ENCODE data around the gene RPL26.

The RPL26 gene

DNA sequence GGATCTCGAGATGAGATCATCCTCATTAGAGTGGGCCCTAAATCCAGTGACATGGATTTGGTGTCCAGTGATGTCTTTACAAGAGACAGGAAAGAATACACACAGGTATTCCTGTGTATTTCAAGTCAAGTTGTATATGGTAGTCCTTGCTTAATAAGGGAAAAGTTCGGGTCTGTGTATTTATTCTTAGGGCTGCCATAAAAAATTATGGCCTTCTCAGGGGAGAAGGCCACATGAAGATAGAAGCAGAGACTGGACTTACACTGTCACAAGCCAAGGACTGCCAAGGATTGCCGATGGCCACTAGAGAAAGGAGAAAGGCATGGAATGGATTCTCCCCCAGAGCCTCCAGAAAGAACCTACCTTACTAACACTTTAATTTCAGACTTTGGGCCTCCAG lies 14.8 kb downstream of the RPL26 start:
- no peak overlapping the region for H3K27ac ChIP-seq (ENCODE audit: low read depth, low read length)
- H3K9me3 ChIP-seq (ENCODE audit: control insufficient read depth, insufficient read depth, low read length): no peaks in the 10 kb centered on the region
- H3K79me2 ChIP-seq (ENCODE audit: control insufficient read depth, low read length): no peaks in the 10 kb centered on the region
- H3K4me1 ChIP-seq (ENCODE audit: control insufficient read depth, low read length): peaks cover 4% of the 10 kb centered on the region; the same call in 1 of the 2 replicates
- H3K4me2 ChIP-seq (ENCODE audit: low read length): no peak overlapping the region
- H3F3A ChIP-seq (ENCODE audit: control insufficient read depth, insufficient read depth): no peaks in the 10 kb centered on the region
- no peaks in the 10 kb centered on the region for H3K27me3 ChIP-seq (ENCODE audit: control insufficient read depth, low read length)
- TF ChIP-seq EZH2phosphoT487 (IDR thresholded peaks at IDR 0.05; ENCODE audit: borderline replicate concordance, low read length) (no peak), CTCF (IDR thresholded peaks at IDR 0.05; ENCODE audit: low read depth, low read length, poor library complexity, severe bottlenecking) (no peak)
- no peaks in the 10 kb centered on the region for H4K20me1 ChIP-seq (ENCODE audit: control insufficient read depth, insufficient read depth, low read depth, low read length)
- H3K4me3 ChIP-seq (ENCODE audit: low read length): no peak overlapping the region
- H3K9me2 ChIP-seq (replicated peaks; ENCODE audit: control insufficient read depth, low read length): no peaks in the 10 kb centered on the region
- peaks cover 3% of the 10 kb centered on the region; the same call in 1 of the 2 replicates for H3K36me3 ChIP-seq (ENCODE audit: control insufficient read depth, low read length)

DNA sequence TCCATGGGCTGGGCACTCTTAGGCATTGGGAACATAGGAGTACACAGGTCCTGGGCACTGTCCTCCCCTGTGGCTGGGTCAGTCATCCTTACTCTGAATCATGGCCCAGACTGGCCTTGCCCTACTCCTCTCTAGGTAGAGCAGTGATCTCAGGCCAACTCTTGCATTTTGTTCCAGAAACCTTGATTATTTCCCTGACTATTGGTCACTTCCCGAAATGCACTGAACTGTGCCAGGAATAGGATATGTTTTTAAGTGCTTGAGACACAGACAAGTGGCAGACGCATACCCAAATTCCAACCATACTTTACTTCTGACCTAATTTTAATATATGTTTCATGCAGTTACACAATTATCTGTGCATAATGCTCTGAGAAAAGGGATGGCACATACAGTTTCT lies 16.8 kb downstream of the RPL26 start:
- Histone ChIP-seq H3K79me2 (ENCODE audit: control insufficient read depth, low read length) (no peaks in the 10 kb centered on the region), H3K27ac (ENCODE audit: low read depth, low read length) (no peak overlapping the region)

GRCh38 chr17:8365143-8365542 lies 17.9 kb downstream of the RPL26 start:
- H3K27me3 ChIP-seq (ENCODE audit: control insufficient read depth, low read length): peaks cover 6% of the 10 kb centered on the region
- peaks cover 3% of the 10 kb centered on the region; the same call in 1 of the 2 replicates for H3K4me1 ChIP-seq (ENCODE audit: control insufficient read depth, low read length)
- TF ChIP-seq EZH2phosphoT487 (IDR thresholded peaks at IDR 0.05; ENCODE audit: borderline replicate concordance, low read length): no peak
- TF ChIP-seq CTCF (IDR thresholded peaks at IDR 0.05; ENCODE audit: low read depth, low read length, poor library complexity, severe bottlenecking): no peak
- no peaks in the 10 kb centered on the region for H4K20me1 ChIP-seq (ENCODE audit: control insufficient read depth, insufficient read depth, low read depth, low read length)
- H3K4me2 ChIP-seq (ENCODE audit: low read length): no peak overlapping the region
- H3K27ac ChIP-seq (ENCODE audit: low read depth, low read length): no peak overlapping the region
- peaks cover 3% of the 10 kb centered on the region; the same call in 1 of the 2 replicates for H3K36me3 ChIP-seq (ENCODE audit: control insufficient read depth, low read length)
- no peaks in the 10 kb centered on the region for H3K79me2 ChIP-seq (ENCODE audit: control insufficient read depth, low read length)
- H3F3A ChIP-seq (ENCODE audit: control insufficient read depth, insufficient read depth): no peaks in the 10 kb centered on the region
- H3K9me3 ChIP-seq (ENCODE audit: control insufficient read depth, insufficient read depth, low read length): no peaks in the 10 kb centered on the region
- no peaks in the 10 kb centered on the region for H3K9me2 ChIP-seq (replicated peaks; ENCODE audit: control insufficient read depth, low read length)
- no peak overlapping the region for H3K4me3 ChIP-seq (ENCODE audit: low read length)

More for the DNA sequence above, 16.8 kb downstream of the RPL26 start:
- Histone ChIP-seq H4K20me1 (ENCODE audit: control insufficient read depth, insufficient read depth, low read depth, low read length) (no peaks in the 10 kb centered on the region), H3K4me2 (ENCODE audit: low read length) (no peak overlapping the region), H3K9me3 (ENCODE audit: control insufficient read depth, insufficient read depth, low read length) (no peaks in the 10 kb centered on the region), H3K4me1 (ENCODE audit: control insufficient read depth, low read length) (peaks cover 4% of the 10 kb centered on the region; the same call in 1 of the 2 replicates), H3K27me3 (ENCODE audit: control insufficient read depth, low read length) (peaks cover 1% of the 10 kb centered on the region), H3K9me2 (replicated peaks; ENCODE audit: control insufficient read depth, low read length) (no peaks in the 10 kb centered on the region), H3F3A (ENCODE audit: control insufficient read depth, insufficient read depth) (no peaks in the 10 kb centered on the region), H3K36me3 (ENCODE audit: control insufficient read depth, low read length) (peaks cover 3% of the 10 kb centered on the region; the same call in 1 of the 2 replicates), H3K4me3 (ENCODE audit: low read length) (no peak overlapping the region)
- TF ChIP-seq EZH2phosphoT487 (IDR thresholded peaks at IDR 0.05; ENCODE audit: borderline replicate concordance, low read length) (no peak), CTCF (IDR thresholded peaks at IDR 0.05; ENCODE audit: low read depth, low read length, poor library complexity, severe bottlenecking) (no peak)
